ENCODE measurements around the gene CFAP119.
"Not testable (repeated sequence)": the region's sequence is repeated elsewhere in the genome, so short reads cannot be mapped to it uniquely, and the experiment has no call there.

CFAP119 gene

GRCh38 chr16:30761928-30762902 is at the start of gene CFAP119, which contains the start of gene RNF40:
CFAP119 (minus strand) TSS chr16:30762062; CDS start chr16:30761748, 314 bp downstream.
RNF40 (plus strand) TSS chr16:30762322; CDS start chr16:30762546, 224 bp downstream.
- Histone ChIP-seq H3K36me3 (ENCODE audit: insufficient read depth, low read length) (peaks cover 59% of the 10 kb centered on the region), H3K9ac (ENCODE audit: low read depth, low read length) (peak within 1 kb of the TSS; percentile 63), H3K27me3 (ENCODE audit: insufficient read depth, low read length, poor library complexity) (no peaks in the 10 kb centered on the region), H3K9me3 (ENCODE audit: insufficient read depth, low read length, severe bottlenecking) (no peaks in the 10 kb centered on the region), H3K4me1 (ENCODE audit: insufficient read depth, low read length) (peaks cover 39% of the 10 kb centered on the region), H2AFZ (ENCODE audit: low read depth, low read length) (peak within 1 kb of the TSS; percentile 94), H3K4me3 (ENCODE audit: low read depth in 1 of 2, low read length in 2 of 2) (peak within 1 kb of the TSS; percentile 35 to 91), H3K79me2 (ENCODE audit: insufficient read depth, low read length) (peaks cover 34% of the 10 kb centered on the region), H3K4me2 (ENCODE audit: insufficient read depth, low read length) (peak within 1 kb of the TSS; percentile 96), H4K20me1 (ENCODE audit: insufficient read depth, low read length) (peaks cover 16% of the 10 kb centered on the region; the same call in 1 of the 2 replicates), H3K27ac (ENCODE audit: low read length) (peak within 1 kb of the TSS; percentile 75)
- TF ChIP-seq EZH2 (IDR thresholded peaks at IDR 0.05; ENCODE audit: borderline replicate concordance, low read depth, low read length, severe bottlenecking) (no peak), CTCF (IDR thresholded peaks at IDR 0.05; ENCODE audit: borderline replicate concordance, extremely low read depth, low read length, poor library complexity, severe bottlenecking) (no peak)
- DNase-seq (peak; percentile 94), ATAC-seq (ENCODE audit: insufficient read depth, low read depth) (peak; percentile 93)

DNA sequence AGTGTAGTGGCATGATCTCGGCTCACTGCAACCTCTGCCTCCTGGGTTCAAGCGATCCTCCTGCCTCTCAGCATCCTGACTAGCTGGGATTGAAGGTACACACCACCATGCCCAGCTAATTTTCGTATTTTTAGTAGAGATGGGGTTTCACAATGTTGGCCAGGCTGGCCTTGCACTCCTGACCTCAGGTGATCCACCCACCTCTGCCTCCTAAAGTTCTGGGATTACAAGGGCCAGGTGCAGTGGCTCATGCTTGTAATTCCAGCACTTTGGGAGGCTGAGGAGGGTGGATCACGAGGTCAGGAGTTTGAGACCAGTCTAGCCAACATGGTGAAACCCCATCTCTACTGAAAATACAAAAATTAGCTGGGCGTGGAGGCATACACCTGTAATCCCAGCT is 47.8 kb upstream of the CFAP119 start:
- H3K4me1 ChIP-seq (ENCODE audit: insufficient read depth, low read length) = peaks cover 11% of the 10 kb centered on the region
- H3K4me2 ChIP-seq (ENCODE audit: insufficient read depth, low read length); H3K9ac ChIP-seq (ENCODE audit: low read depth, low read length); H3K79me2 ChIP-seq (ENCODE audit: insufficient read depth, low read length); DNase-seq; H2AFZ ChIP-seq (ENCODE audit: low read depth, low read length); H3K27me3 ChIP-seq (ENCODE audit: insufficient read depth, low read length, poor library complexity); H3K9me3 ChIP-seq (ENCODE audit: insufficient read depth, low read length, severe bottlenecking); H4K20me1 ChIP-seq (ENCODE audit: insufficient read depth, low read length); H3K4me3 ChIP-seq (ENCODE audit: low read depth in 1 of 2, low read length in 2 of 2); H3K27ac ChIP-seq (ENCODE audit: low read length); H3K36me3 ChIP-seq (ENCODE audit: insufficient read depth, low read length); ATAC-seq (ENCODE audit: insufficient read depth, low read depth): not testable (repeated sequence)

DNA sequence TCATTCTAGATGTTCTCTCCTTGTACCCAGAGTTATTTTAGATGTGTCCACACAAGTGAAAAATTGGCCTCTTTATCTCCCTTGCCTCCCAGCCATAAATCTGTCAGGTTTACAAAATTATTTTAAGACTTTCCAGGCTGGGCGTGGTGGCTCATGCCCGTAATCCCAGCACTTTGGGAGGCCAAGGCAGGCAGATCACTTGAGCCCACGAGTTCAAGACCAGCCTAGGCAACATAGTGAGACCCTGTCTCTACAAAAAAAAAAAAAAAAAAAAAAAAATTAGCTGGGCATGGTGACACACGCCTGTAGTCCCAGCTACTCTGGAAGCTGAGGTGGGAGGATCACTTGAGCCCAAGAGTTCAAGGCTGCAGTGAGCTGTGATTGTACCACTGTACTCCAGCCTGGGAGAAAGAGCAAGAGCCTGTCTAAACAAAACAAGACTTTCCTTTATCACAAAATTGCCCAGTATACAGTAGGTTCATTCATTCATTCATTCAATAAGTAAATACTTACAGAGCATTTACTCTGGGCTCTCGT is 47.1 kb upstream of the CFAP119 start:
- H3K4me1 ChIP-seq (ENCODE audit: insufficient read depth, low read length); H3K36me3 ChIP-seq (ENCODE audit: insufficient read depth, low read length); H3K4me3 ChIP-seq (ENCODE audit: low read depth in 1 of 2, low read length in 2 of 2); H4K20me1 ChIP-seq (ENCODE audit: insufficient read depth, low read length); H3K27me3 ChIP-seq (ENCODE audit: insufficient read depth, low read length, poor library complexity); ATAC-seq (ENCODE audit: insufficient read depth, low read depth); DNase-seq; H3K4me2 ChIP-seq (ENCODE audit: insufficient read depth, low read length); H3K79me2 ChIP-seq (ENCODE audit: insufficient read depth, low read length); H2AFZ ChIP-seq (ENCODE audit: low read depth, low read length); H3K27ac ChIP-seq (ENCODE audit: low read length); H3K9me3 ChIP-seq (ENCODE audit: insufficient read depth, low read length, severe bottlenecking); H3K9ac ChIP-seq (ENCODE audit: low read depth, low read length): not testable (repeated sequence)

DNA sequence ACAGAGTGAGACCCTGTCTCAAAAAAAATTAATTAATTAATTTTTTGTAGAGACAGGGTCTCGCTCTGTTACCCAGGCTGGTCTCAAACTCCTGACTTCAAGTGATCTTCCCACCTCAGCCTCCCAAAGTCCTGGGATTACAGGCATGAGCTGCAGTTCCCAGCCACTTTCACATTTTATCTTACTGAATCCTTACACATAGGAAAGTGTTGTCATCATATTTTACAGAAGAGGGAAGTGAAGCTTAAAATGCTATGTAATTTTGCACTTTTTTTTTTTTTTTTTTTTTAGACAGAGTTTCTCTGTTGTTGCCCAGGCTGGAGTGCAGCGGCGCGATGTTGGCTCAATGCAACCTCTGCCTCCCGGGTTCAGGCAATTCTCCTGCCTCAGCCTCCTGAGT is 46.3 kb upstream of the CFAP119 start:
- Histone ChIP-seq H3K4me3 (ENCODE audit: low read depth in 1 of 2, low read length in 2 of 2) (no peak overlapping the region), H3K9ac (ENCODE audit: low read depth, low read length) (no peak overlapping the region), H3K27ac (ENCODE audit: low read length) (no peak overlapping the region), H2AFZ (ENCODE audit: low read depth, low read length) (no peak overlapping the region), H3K36me3 (ENCODE audit: insufficient read depth, low read length) (no peaks in the 10 kb centered on the region), H3K4me2 (ENCODE audit: insufficient read depth, low read length) (no peak overlapping the region), H4K20me1 (ENCODE audit: insufficient read depth, low read length) (no peaks in the 10 kb centered on the region), H3K9me3 (ENCODE audit: insufficient read depth, low read length, severe bottlenecking) (no peaks in the 10 kb centered on the region), H3K27me3 (ENCODE audit: insufficient read depth, low read length, poor library complexity) (no peaks in the 10 kb centered on the region), H3K4me1 (ENCODE audit: insufficient read depth, low read length) (no peaks in the 10 kb centered on the region), H3K79me2 (ENCODE audit: insufficient read depth, low read length) (no peaks in the 10 kb centered on the region)
- no peak for DNase-seq
- TF ChIP-seq CTCF (IDR thresholded peaks at IDR 0.05; ENCODE audit: borderline replicate concordance, extremely low read depth, low read length, poor library complexity, severe bottlenecking) = no peak
- TF ChIP-seq EZH2 (IDR thresholded peaks at IDR 0.05; ENCODE audit: borderline replicate concordance, low read depth, low read length, severe bottlenecking) = no peak
- ATAC-seq (ENCODE audit: insufficient read depth, low read depth) = no peak
